ENCODE results near the gene UFD1.

Gene UFD1

GRCh38 chr22:19478901-19479354 is at the start of gene UFD1:
TSS of gene UFD1 (minus strand) at chr22:19479193. CDS start at chr22:19479085, 108 bp downstream.
- FAIRE-seq, result no peak

- FAIRE-seq, result no peak
These were observed 48.9 kb upstream of the UFD1 start for GRCh38 chr22:19527861-19528417.

DNA sequence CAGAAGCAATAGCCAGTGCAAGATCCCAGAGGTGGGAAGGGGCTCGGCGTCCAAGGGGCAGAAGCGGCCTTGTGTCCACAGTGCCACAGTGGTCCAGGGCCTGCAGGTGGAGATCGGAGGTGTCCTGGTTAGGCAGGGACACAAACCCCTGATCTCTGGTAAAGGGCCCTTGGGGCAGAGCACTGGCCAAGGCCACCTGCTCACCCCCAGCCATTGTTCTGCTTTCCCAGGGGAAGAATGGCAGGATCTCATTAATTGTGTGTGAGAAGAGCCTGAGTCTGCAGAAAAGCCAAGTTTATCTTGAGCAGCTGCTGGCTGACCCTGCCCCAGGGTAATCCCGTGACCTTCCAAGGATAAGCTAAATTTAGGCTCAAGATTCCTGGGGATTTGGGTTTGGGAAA is 48.3 kb upstream of the UFD1 start:
- FAIRE-seq, result no peak

- FAIRE-seq, result no peak
These were observed 47.7 kb upstream of the UFD1 start for GRCh38 chr22:19526702-19527111.

DNA sequence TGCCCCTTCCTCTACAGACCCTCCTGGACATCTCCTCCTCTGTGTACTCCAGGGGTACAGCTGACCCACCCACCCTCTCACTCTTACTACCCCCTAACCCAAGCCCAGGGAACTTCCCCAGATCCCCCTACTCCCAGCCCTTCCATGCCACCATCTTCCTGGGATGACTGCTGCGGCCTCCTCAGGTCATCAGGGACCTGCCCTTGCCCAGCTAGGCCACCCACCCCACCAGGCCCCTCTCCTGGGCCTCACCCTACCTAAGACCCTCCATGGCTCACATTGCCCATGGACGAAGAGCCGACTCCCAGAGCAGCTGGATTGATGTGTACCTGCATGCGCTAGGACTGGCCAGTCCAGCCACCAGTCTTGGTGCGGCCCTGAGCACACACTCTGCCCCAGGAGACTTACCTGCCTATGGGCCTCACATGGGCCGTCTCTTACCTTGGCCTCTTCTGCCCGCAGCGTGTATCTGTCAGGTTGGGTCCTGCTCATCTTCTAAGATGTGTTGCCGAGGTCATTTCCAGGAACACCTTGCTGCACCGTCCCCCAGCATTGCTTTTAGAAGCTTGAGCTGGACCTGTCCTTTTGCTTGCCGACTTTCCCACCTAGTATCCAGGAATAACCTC is 47.2 kb upstream of the UFD1 start:
- no peak for FAIRE-seq

DNA sequence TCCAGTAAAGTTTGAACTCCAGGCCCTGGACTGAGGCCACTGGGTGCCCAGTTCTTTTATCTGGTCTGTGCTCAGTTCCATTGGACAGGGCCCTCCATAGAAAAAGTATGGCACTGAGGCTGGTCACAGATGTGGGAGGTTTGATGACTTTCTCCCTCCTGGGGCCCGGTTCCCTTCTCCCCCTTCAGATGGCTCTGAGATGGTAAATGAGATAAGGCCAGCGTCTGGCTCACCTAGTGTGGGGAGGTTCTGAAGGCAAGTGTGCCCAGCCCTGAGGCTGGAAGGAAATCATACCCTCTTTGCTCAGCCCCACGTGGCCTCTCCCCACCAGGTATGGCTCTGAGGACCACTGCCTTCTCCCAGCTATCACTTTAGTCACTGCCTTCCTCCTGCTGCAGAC is 46.7 kb upstream of the UFD1 start:
- FAIRE-seq, result no peak

DNA sequence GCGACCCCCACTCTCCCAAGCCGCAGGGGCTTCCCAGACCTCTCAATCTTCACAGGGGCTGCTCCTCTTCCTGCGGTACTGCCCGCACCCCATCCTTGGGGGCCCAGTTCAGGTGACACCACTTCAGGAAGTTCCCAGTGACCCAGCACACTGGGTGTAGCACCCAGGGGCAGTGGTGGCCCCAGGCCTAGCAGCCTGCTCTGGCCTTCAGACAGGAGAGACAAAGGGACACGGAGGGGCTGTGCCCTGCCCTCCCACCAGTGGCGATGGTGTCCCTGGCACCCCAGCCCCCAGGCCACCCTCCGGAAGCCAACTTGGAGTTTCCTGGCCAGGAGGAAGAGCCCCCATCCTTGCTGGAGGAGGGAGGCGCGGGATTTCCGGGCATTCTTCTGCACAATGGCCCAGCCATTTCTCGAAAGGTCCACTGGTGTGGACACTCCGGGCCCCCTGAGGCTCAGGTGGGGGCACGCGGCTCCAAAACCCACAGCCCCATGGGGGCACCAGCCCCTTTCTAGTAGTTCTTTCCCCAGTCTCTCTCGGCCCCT is 46.2 kb upstream of the UFD1 start:
- no peak for FAIRE-seq

DNA sequence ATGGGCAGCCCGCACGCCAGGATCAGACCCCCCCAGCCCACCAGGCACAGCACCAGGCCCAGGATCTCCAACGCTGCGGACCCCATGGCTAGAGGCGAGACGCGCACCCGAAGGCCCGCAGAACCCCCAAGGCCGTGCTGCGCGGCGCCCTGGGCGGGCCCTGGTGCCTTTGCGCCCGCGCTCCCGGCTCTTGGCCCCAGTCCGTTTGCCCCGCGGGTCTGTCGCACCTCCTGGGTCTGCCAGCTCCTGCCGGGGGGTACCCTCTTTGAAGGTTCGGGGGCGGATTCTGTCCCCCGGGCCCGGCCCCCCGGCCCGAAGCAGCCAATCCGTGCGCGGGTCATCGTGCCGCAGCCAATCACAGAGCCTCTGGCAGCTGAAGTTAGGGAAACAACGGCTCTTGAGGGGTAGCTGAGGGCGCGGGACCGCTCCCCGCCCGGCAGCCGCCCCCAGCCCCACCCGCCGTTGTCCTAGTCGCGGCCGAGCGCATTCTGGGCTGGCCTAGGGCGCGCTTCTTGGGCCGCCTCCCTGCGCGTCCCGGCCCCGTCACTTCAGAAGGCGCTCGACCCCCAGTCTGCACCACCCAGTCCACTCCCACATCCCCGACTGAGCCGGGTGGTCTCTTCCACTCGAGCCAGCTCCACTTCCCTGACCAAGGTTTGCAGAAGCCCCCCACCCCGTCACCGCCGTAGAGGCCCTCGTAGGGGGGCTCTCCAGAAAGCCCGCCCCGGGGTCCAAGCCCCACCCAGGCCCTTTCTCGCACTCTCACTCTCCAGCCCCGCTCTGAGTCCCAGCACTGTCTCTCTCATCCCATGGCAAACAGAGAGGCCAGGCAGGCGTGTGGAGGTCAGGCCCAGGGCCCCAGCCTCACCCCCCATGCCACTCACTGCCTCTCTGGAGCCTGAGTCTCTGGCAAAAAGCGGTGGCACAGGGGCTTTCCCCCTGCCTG is 45.5 kb upstream of the UFD1 start, which contains the start of gene CLDN5:
CLDN5 (minus strand) TSS at position 241 of the 946 bp plus-strand sequence; CDS start at position 86, 155 bp downstream.
- no peak for FAIRE-seq

DNA sequence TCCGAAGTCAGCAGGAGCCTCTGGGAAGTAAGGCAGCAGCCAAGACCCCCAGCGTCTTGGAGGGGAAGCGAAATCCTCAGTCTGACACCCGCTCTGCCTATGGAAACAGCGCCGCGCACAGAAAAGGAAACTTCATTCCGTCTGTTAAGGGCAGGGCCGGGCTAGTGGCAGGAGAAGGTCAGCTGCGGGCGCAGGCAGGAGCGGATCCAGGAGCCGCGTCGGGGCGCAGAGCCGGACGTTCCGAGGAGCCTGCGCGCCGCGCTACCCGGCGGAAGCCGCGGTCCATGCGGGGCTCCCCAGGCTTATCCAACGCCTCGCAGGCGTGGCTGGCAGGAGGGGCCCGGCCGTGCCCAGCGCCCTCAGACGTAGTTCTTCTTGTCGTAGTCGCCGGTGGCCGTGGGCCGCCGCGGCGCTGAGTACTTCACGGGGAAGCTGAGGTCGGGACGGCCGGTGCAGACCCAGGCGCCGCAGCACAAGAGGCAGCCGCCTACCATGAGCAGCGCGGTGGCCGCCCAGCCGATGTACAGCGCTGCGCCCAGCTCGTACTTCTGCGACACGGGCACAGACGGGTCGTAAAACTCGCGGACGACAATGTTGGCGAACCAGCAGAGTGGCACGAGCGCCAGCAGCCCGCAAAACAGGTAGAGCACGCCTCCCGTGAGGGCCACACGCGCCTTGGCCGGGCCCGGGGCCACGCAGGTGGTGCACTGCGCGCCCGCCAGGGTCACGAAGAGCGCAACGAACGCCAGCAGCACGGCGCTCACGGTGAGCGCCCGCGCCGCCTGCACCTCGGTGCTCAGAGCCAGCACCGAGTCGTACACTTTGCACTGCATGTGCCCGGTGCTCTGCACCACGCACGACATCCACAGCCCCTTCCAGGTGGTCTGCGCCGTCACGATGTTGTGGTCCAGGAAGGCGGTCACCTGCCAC is 44.5 kb upstream of the UFD1 start:
- FAIRE-seq, result no peak

GRCh38 chr22:19522881-19523239 is 43.9 kb upstream of the UFD1 start:
- no peak for FAIRE-seq

DNA sequence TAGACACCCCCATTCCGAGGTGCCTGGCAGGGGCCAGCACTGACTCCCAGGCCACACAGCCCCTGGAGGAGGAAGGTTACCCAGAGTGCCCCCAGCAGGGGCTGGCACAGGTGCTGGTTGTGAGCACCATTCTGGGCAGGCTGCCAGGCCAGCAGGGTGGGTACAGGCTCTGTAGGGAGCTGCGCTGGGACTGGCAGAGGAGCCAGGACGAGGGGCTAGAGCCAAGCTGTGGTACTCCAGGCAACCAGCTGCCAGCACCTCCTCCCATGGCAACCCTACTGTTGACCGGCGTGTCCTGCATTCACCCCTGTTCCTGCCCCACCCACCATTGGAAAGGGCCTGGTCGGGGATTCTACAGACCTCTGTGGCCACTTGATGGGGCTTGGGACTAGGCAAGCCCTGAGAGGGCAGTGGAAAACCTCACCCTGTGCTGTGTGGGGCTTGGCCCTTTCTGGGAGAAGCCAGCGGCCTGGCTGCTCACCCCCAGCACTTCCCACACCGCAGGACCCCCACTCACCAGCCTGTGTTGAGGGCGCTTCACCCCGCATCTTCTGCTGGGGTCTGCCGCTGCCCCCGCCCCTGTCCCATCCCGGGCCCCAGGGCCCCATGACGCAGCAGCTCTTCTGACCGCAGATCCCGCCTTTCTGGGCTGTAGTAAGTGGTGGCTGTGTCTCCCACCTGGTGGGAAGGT is 43.3 kb upstream of the UFD1 start:
- FAIRE-seq, result no peak

- FAIRE-seq, result no peak
These were observed 41.7 kb upstream of the UFD1 start for GRCh38 chr22:19520566-19521305.

DNA sequence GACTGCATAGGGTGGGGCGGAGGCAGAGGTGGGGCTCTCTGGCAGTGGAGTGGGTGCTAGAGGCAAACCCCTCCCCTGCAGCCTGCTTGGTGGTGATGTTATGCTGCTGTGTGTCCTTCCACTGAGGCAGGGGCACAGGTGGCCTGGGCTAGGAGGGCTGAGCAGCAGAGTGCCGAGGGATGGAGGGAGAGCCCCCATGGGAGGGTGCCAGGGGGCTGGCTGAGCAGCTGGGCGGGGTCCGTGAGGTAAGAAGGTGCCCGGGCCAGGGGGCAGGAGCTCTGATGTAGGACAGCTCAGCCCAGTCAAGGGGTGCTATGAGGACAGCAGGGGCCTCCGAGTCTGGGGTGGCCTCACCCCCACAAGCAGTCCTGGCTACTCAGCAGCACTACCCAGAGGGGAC is 41.0 kb upstream of the UFD1 start:
- FAIRE-seq, result no peak

GRCh38 chr22:19519041-19519926 is 40.3 kb upstream of the UFD1 start:
- FAIRE-seq, result no peak

GRCh38 chr22:19518635-19519034 is 39.6 kb upstream of the UFD1 start:
- FAIRE-seq, result no peak

GRCh38 chr22:19517919-19518611 is 39.1 kb upstream of the UFD1 start:
- no peak for FAIRE-seq

DNA sequence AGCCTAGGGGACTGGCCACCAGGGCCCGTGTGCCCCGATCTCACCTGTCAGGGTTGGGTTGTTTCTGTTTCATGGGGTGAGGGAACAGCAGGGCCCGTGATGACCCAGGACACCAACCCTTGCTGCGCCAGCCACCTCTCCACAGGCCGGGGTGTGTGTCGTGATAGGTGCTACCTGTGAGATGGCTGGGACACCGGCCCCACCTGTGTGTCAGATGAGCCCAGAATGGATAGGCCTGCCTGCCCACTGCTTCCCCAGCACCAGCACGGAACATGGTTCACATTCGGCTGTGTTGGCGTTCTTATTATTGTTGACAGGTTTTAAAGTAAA is 38.1 kb upstream of the UFD1 start:
- no peak for FAIRE-seq

- no peak for FAIRE-seq
These were observed 37.6 kb upstream of the UFD1 start for GRCh38 chr22:19516378-19517170.

Data from islet of Langerhans (tissue), 1 donor.